HG03108 (cell line): ENCODE data around the gene PKD2L1.
A peak's percentile ranks its signal among the peaks of the same experiment; 100 is the strongest.
"Not testable (repeated sequence)": the region's sequence is repeated elsewhere in the genome, so short reads cannot be mapped to it uniquely, and the experiment has no call there.

Experiments
- ATAC-seq: cut with Tn5 transposase; IDR thresholded peaks from one replicate; pipeline ENCODE4 v1.9.1; 2021; ENCODE audit warnings: moderate library complexity; ENCODE audit not compliant: unreplicated experiment

The PKD2L1 gene

GRCh38 chr10:100334762-100335161, 4.7 kb upstream of the PKD2L1 start:
- ATAC-seq: no peak

GRCh38 chr10:100333661-100334440, 3.8 kb upstream of the PKD2L1 start:
- ATAC-seq: no peak

- ATAC-seq: no peak
Measured at GRCh38 chr10:100333106-100333505, 3.1 kb upstream of the PKD2L1 start.

GRCh38 chr10:100328198-100328597, 1.8 kb downstream of the PKD2L1 start:
- ATAC-seq: no peak

GRCh38 chr10:100327718-100328009, 2.4 kb downstream of the PKD2L1 start:
- ATAC-seq: no peak

GRCh38 chr10:100327007-100327717, 2.9 kb downstream of the PKD2L1 start:
- ATAC-seq: peak; percentile 99

- ATAC-seq: no peak
Measured at GRCh38 chr10:100325158-100325557, 4.9 kb downstream of the PKD2L1 start.

- no peak for ATAC-seq
Measured at GRCh38 chr10:100319707-100320402, 10.2 kb downstream of the PKD2L1 start.

GRCh38 chr10:100318207-100318606, 11.8 kb downstream of the PKD2L1 start:
- no peak for ATAC-seq

GRCh38 chr10:100315615-100316014, 14.4 kb downstream of the PKD2L1 start:
- no peak for ATAC-seq

- no peak for ATAC-seq
Measured at GRCh38 chr10:100311298-100311697, 18.7 kb downstream of the PKD2L1 start.

GRCh38 chr10:100307684-100308083, 22.3 kb downstream of the PKD2L1 start:
- ATAC-seq: no peak

- ATAC-seq: no peak
Measured at GRCh38 chr10:100306861-100307260, 23.2 kb downstream of the PKD2L1 start.

GRCh38 chr10:100304414-100304813, 25.6 kb downstream of the PKD2L1 start:
- ATAC-seq: no peak

- ATAC-seq: no peak
Measured at GRCh38 chr10:100303724-100304319, 26.2 kb downstream of the PKD2L1 start.

- ATAC-seq: not testable (repeated sequence)
Measured at GRCh38 chr10:100301123-100301522, 28.9 kb downstream of the PKD2L1 start.

- ATAC-seq: no peak
Measured at GRCh38 chr10:100297242-100297641, 32.8 kb downstream of the PKD2L1 start.

GRCh38 chr10:100293066-100293465, 37.0 kb downstream of the PKD2L1 start:
- no peak for ATAC-seq

- ATAC-seq: not testable (repeated sequence)
Measured at GRCh38 chr10:100292300-100292699, 37.7 kb downstream of the PKD2L1 start.

- no peak for ATAC-seq
Measured at GRCh38 chr10:100291356-100291755, 38.7 kb downstream of the PKD2L1 start.

GRCh38 chr10:100289641-100290040, 40.4 kb downstream of the PKD2L1 start:
- ATAC-seq: no peak

GRCh38 chr10:100288196-100288595, 41.8 kb downstream of the PKD2L1 start:
- no peak for ATAC-seq
